Pulmonary artery endothelial cell (primary cell): Measurements from ENCODE around the gene C3orf33. TPM values are rescaled to one million over a fixed set of nuclear protein-coding genes. Genes with fewer than 3 reads are reported as not detected.

Experiments
- DNase-seq: peaks from one replicate; pipeline ENCODE4 v3.0.0-alpha.2; 2011; ENCODE audit warnings: low read depth, low spot score
- total RNA-seq: library from RNA; depleted of rRNA; stranded (reverse); fragments of >200 nt; gene quantifications from 2 replicates; pipeline ENCODE4 v1.2.3, GENCODE V29; 2014

C3orf33 gene
- total RNA-seq, 1 donor from 2014 or later, result 2.7 TPM

DNA sequence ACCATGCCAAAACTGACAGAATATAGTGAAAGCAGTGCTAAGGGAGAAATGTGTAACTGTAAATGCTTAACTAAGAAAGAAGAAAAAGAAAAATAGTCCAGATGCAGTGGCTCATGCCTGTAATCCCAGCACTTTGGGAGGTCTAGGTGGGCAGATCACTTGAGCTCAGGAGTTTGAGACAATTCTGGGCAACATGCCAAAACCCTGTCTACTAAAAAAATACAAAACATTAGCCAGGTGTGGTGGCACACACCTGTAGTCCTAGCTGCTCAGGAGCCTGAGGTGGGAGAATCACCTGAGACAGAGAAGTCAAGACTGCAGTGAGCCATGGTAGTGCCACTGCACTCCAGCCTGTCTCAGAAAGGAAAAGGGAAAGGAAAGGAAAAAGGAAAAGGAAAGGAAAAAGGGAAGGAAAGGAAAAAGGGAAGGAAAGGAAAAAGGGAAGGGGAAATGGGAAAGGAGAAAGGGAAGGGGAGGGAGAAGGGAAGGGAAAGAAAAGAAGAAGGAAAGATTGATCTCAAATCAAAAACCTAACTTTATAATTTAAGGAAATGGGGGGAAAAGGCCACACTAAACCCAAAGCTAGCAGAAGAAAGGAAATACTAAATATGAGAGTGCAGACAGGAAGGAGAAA lies 20.3 kb downstream of the C3orf33 start:
- DNase-seq, result no peak

DNA sequence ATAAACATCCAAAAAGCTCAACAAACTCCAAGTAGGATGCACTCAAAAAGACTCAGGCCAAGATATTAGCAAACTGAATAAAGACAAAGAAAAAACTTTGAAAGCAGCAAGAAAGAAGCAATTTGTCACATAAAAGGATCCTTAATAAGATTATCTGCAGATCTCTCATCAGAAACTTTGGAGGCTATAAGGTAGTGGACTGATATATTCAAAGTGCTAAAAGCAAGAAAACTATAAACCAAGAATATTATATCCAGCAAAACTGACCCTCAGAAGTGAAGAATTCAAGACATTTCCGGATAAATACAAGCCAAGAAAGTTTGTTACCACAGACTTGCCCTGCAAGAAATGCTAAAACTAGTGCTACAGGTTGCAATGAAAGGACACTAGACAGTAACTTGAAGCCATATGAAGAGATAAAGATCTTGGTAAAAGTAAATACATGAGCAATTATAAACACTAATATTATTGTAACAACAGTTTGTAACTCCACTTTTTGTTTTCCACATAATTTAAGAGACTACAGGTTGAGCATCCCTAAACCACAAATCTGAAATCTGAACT lies 23.6 kb downstream of the C3orf33 start:
- no peak for DNase-seq

DNA sequence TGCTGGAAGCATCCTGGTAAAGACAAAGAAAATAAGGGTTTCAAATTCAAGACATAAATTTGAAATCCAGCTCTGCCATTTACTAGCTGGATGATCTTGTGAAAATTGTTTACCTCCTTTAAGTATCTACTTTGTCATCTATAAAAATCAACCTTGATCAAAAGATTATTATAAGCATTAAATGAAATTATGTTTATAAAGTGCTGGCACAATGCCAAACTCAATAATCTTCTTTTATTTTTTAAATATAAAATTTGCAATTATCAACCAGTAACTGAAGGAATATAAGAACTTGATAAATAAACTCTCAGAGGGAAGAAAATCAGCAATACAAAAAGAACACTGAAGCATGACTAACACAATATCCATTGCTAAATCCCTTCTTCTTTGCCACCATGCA lies 25.8 kb downstream of the C3orf33 start:
- no peak for DNase-seq

DNA sequence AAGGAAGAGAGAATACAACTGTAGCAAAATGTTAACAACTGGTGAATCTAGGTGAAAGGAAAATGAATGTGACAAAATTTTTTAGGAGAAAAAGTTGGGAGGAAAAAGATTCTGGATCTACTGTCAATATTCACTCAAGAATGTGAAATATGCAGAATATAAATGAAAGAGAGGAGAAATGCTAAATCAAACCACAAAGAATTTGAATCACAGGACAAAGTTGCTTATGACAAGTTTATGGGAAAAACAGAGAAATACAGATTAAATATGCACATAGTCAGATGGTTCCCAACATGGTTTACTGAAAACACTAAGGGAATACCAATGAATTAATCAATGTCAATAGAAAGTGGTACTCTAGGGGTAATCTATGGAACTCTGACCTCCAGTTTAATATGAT lies 27.6 kb downstream of the C3orf33 start:
- DNase-seq, result no peak

DNA sequence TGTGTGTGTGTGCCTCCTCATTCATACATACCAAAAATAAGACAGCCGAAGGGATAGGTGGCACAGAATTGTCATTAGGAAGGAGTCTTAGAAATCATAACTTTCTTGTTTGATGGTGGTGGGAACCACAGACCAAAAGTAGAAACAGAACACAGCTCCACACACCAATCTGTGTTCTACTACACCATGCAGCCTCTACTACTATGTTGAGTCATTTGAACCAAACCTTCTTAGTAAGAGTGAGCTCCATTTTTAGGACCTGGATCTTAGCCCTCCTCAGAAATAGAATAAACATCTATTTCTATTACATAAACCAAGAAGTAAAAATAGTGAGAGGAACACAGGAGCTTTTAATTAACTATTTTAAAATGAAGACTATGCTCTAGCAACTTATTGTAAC lies 33.3 kb downstream of the C3orf33 start:
- no peak for DNase-seq

DNA sequence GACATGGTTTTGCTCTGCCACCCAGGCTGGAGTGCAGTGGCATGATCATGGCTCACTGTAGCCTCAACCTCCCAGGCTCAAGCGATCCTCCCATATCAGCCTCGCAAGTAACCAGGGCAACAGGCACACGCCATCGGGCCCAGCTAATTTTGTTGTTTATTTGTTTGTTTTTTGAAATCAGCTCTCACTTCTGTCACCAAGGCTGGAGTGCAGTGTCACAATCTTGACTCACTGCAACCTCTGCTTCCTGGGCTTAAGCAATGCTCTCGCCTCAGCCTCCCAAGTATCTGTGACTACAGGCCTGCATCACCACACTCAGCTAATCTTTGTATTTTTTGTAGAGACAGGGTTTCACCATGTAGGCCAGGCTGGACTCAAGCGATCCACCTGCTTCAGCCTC lies 35.0 kb downstream of the C3orf33 start:
- DNase-seq, result no peak

DNA sequence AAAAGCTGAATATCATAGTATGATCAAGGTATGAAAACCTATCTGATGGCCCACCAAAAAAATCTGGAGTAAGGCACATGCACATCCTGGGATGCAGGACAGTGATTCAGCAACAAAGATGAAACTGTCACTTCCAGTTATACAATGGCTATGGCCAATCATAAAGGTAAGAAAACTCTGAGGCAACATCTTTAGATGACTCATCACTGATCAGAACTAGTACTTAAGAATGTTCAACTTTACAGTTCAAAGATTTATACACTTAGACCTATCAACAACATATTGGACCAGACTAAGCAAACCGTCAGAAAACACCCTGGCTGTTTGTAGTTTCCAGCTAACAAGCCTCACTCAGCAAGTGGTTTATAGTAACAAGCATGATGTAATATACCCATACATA lies 39.9 kb downstream of the C3orf33 start:
- no peak for DNase-seq

DNA sequence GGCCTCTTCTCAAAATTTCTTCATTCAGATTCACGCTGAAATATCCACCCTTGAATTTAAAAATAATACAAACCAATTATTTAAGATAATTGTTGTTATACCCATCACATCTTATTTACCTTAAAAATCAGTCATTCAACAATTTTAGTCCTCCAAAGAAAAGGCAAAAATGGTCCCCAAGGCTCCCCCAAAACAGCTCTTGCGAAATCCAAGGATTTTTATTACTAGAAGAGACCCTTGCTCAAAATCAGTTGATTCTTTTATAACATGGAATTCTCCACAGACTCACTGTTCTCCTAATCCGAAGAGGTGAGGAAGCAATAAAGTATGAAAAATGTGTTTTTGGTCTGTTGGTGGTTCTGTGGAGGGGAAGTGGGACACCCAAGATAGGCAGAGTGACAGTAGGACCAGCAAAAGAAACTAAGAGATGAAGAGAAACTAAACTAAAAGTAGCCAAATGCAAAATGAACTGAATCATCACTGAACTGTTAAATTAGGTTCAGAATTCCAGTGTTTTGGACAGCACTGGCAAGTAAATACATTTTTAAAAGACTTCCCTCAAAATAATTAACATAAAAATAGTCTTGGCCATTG lies 42.1 kb downstream of the C3orf33 start:
- no peak for DNase-seq

DNA sequence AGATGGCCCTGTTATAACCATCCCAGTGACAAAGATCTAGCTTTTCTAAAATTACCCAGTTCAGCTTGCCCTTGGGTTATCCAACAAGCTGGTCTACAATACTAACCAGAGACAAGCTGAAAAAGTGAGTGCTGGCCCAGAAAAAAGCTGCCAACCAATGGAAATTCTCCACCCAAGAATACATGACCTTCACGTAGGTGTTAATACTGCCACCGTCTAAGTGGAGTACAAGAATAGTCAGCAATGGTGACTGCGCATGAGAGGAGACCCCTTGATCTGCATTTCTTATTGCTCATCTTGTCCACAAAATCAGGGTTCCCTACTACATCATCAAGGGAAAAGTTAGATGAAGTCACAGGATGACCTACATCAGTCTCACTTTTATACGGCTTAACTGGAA lies 45.4 kb downstream of the C3orf33 start:
- DNase-seq, result no peak

DNA sequence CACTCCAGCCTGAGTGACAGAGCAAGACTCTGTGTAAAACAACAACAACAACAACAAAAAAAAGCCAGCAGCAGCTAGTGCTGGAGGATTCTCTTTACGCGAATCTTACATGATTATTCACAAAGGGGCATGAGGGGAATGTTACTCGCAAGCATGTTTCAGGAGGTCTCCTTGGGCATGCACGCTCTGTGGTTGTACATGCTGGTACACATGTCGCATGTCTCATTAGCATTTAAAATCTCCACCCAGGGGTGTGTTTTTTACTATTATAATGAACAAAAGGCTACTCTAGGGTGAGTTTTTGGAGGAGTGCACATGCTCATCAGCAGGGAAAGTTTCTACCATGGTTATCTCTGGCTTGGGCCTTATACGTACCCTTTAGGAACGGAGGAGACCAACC lies 48.5 kb downstream of the C3orf33 start:
- no peak for DNase-seq

DNA sequence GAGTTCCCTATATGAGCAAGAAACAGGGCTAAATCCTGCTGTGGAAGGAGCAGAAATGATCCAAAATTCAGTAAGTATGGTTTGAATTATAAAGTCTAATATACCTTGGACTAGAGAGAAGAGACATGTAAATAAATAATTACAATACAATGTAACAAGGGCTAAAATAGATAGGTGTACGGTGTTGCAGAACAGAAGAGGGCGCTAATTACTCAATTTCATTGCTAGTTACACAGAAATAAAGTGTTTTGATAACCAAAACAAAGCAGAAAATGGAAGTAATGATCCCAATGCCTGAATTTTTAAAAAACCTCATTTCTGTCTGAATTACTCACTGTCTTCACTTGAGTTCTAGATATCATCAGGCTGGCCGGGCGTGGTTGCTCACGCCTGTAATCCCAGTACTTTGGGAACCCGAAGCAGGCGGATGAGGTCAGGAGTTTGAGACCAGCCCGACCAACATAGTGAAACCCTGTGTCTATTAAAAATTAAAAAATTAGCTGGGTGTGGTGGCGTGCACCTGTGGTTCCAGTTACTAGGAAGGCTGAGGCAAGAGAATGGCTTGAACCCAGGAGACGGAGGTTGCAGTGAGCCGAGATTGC lies 52.9 kb downstream of the C3orf33 start:
- no peak for DNase-seq

DNA sequence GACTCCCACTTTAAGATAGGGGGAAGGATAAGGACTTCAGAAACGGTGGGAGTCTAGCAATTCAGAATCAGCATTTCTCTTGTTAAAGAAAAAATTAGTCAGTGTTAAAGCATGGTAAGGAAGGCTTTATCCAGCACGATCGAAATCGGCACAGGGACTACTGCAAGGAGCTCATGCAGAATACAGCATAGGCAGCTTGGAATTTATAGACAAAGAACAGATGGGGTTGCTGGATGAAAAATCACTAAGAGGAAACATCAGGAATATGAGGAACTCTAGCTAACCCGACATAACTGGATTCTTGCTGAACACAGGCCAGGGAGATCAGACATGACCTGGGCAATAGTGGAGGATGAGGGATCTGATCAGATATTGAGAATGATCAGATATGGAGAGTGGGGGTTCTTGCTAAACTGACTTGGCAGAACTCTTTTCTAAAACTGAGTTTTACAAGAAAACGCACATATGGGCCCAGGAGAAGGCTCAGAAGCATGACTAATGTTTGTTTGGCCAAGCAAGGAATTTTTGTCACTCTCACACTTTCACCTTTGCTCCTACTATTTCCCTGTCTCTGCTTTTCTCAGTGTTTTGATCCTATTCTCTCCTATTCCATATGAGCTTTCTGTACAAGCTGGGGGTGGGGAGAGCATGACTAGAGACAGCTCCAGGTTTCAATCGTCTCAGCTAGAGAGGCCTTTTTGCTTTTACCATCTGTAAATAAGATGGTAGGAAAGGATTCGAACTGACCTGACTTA lies 57.3 kb downstream of the C3orf33 start:
- DNase-seq, result no peak

DNA sequence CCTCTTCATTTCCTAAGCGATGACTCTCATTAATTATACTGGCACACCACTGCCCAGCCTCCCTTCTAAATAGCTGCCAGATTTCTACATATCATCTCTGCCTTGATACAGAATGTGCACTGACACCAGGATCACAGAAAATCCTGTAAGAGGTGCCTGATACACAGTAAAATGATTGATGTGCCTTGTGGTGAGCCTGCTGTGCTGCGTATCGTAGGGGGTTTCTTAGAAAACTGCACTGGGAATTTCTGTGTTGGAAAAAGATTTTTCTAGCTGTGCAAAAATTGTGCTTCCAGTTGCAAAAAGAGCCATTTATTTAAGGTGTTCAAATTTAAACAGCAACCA lies 58.2 kb downstream of the C3orf33 start:
- DNase-seq, result no peak

DNA sequence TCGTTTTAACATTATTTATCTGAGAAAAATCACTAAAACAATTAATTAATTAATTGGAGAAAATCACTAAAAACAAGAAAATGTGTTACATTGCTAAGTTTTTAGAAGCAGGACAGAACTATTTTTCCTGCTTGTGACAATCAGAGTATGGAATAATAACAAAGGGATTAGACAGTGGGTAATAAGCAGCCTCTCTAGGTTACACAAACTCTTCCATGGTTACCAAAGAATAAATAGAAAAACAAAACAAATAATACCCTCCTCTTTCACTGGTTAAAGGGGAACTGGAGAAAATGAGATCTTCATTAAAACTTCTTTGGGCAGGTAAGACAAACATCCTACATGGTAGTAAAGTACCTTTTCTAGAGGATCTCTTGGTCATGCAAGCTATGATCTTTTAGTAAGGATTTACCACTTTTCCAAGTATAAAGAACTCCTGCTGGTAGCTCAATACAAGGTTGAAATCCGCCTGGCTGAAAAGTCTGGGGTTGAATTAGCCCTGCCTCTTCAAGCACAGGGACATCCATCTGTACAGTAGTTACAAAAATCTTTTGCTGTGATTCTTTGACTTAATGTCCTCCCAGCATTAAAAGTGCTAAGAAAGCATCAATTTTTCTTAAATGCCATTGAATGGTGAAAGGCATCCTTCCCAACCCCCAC lies 58.7 kb downstream of the C3orf33 start:
- no peak for DNase-seq

DNA sequence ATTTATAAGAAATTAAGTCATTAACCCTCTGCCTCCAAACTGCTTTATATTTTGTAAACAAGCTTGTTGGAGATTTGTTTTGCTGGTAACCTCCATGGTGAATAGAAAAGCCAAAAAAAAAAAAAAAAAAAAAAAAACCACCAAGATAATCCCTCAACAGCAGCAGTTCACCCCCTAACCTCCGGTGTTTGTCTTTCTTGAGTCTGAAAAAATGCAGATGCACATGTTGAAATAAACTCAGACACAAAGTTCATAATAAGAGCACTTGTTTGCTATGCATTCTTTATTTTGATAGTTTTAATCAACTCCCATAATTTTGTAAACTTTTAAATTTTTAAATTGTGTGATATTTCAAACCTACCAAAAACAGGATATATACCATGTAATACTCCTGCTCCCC lies 59.4 kb downstream of the C3orf33 start:
- no peak for DNase-seq

DNA sequence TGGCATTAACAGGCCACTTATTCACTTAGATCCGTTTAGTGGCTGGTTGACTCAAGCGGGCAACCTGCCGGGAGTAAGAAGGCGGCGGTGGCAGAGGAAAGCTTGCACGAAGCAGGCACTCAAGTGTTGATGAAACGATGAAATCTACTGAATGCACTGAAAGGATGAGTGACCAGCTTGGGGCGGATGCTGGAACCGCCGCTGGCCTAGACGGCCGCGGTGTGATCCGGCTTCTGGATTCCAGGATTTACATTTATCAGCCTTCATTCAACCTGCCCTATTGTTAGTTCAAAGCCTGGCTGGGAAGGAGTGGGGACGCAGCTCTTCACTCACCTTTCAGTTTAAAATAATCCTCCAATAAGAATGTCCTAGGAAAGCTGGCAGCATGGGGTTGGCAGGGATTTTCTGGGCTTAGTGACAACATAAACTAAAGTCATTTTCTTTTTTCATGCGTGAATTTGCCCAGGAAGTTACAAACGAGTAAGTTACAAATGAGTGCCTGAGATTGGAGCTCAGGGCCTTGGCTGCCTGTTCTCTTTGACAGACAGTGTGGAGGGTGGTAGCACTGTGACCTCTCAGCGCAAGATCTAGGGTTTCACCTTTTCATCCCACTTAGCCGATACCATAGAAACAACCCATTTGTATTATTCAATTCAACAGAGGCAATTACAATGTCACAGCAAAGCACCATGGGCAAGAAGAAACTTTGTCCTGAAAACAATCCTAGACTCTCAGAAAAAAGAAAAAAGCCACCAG lies 60.1 kb downstream of the C3orf33 start:
- no peak for DNase-seq

DNA sequence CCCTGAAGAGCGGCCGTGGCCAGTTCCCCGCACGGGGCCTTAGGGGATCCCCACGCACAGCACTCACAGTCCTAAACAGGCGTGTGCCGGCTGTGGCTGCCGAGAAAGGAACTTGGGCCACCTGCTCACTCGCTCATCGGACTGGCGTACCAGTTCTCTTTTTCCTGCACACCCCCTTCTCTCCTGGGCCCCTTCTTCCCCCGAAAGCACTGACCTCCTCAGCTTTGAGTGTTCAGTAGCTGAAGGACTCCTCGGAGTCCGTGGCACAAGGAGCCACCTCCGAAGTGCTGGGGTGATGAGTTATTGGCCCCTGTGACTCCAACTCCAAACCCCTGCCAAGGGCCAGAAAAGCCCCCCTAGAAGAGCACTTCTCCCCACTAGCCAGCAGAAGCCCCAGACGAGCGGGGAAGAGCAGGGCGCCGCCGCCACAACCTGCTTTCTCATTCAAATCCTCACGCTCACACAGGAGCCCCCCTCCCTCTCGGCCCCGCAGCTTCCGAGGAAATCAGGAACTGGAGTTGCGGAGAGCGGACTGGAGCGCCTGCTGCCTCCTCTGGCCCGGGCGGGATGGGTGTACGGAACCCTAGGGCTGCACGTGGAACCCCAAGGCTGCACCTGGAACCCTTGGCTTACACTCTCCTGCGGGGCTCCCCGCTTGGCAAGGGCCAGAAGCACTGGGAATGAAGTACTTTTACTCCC lies 61.3 kb downstream of the C3orf33 start, which contains the start of gene PLCH1:
PLCH1 (minus strand) TSS at position 446 of the 699 bp plus-strand sequence. CDS start 40,847 bp downstream, outside the sequence.
- DNase-seq, result no peak

DNA sequence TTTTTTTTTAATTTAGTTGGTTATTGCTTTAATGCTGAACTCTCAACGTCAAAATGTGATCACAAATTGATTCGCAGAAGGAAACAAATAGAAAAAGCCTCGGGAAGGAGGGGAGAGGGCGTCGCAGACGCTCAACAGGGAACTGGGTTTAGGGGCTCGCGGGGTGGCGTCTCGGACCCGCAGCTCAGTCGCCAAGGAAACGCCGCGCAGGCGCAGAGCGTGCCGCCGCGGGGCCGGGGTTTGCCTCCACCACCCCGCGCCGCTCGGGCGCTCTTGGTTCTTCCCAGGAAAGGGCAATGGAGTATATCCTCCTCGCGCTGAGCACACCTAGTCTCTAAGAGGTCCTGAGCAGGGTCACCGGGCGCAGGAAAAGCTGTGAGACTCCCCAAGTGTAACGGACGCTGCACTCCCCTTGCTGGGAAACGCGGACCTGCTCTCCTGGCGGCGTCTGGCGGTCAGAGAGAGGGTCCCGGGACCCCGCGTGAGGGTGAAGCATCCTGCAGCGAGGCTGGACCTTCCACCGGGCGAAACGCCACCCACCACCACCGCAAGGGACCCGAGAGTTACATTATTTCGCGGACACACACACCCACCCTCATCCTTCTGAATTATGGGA lies 62.0 kb downstream of the C3orf33 start:
- no peak for DNase-seq

DNA sequence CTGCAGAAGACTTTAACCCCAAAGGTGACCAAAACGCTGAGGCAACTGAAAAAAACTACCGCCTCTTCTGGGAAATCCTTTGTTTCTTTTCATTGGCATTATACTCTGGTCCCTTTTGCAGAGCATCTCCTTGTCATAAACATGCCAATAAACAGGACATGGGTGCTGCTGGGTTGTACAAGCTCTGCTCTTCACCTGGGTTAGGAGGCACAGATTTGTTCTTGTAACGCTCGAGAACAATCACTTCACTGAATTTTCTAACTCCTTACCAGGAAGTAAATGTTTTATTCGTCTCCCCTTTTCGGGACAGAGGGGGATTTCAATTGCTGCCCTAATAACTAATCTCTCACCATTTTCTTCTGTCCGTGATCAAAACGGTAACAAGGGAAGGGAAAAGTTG lies 62.5 kb downstream of the C3orf33 start:
- no peak for DNase-seq
